ACHN (cell line): Measurements from ENCODE around the gene FBXO8.
"Not testable (repeated sequence)": the region's sequence is repeated elsewhere in the genome, so short reads cannot be mapped to it uniquely, and the experiment has no call there.

Experiments used
- DNase-seq: peaks from one replicate; pipeline ENCODE4 v3.0.0-alpha.2; 2015
- in situ Hi-C: cut with HindIII; loops from 2 replicates; pipeline ENCODE4 v1.10.0; 2017; ENCODE audit warnings: low sequenced_read_pairs, low pct_ligation_motif_present, low pct_unique_long_range_greater_than_20kb

The FBXO8 gene

GRCh38 chr4:174292473-174292872, 9.0 kb upstream of the FBXO8 start:
- in situ Hi-C loops, result no loop called here
- DNase-seq, result no peak

GRCh38 chr4:174286870-174287269, 3.4 kb upstream of the FBXO8 start:
- in situ Hi-C loops, result no loop called here
- DNase-seq, result no peak

- DNase-seq, result no peak
- in situ Hi-C loops, result no loop called here
These were observed 1.0 kb upstream of the FBXO8 start for GRCh38 chr4:174284487-174284886.

GRCh38 chr4:174282836-174283506, 496 bp downstream of the FBXO8 start:
- DNase-seq, result peak; percentile 92
- in situ Hi-C loops, result no loop called here

- in situ Hi-C loops, result no loop called here
- no peak for DNase-seq
These were observed 1.6 kb downstream of the FBXO8 start for GRCh38 chr4:174281901-174282300.

GRCh38 chr4:174281182-174281737, 2.2 kb downstream of the FBXO8 start:
- no peak for DNase-seq
- in situ Hi-C loops, result no loop called here

- in situ Hi-C loops, result no loop called here
- DNase-seq, result no peak
These were observed 3.9 kb downstream of the FBXO8 start for GRCh38 chr4:174279433-174280155.

GRCh38 chr4:174278467-174278866, 5.0 kb downstream of the FBXO8 start:
- in situ Hi-C loops, result no loop called here

GRCh38 chr4:174277433-174277832, 6.0 kb downstream of the FBXO8 start:
- in situ Hi-C loops, result no loop called here
- DNase-seq, result no peak

More at GRCh38 chr4:174278467-174278866, 5.0 kb downstream of the FBXO8 start:
- DNase-seq, result no peak

GRCh38 chr4:174275101-174275500, 8.4 kb downstream of the FBXO8 start:
- in situ Hi-C loops, result no loop called here
- DNase-seq, result no peak

GRCh38 chr4:174274436-174274835, 9.0 kb downstream of the FBXO8 start:
- in situ Hi-C loops, result no loop called here
- DNase-seq, result no peak

- no peak for DNase-seq
- in situ Hi-C loops, result no loop called here
These were observed 9.5 kb downstream of the FBXO8 start for GRCh38 chr4:174273930-174274329.

GRCh38 chr4:174266416-174266815, 17.1 kb downstream of the FBXO8 start:
- DNase-seq, result no peak
- in situ Hi-C loops, result no loop called here

GRCh38 chr4:174265916-174266315, 17.6 kb downstream of the FBXO8 start:
- in situ Hi-C loops, result no loop called here
- DNase-seq, result no peak

- DNase-seq, result no peak
- in situ Hi-C loops, result no loop called here
These were observed 20.1 kb downstream of the FBXO8 start for GRCh38 chr4:174263445-174263736.

- in situ Hi-C loops, result no loop called here
- no peak for DNase-seq
These were observed 20.6 kb downstream of the FBXO8 start for GRCh38 chr4:174262624-174263444.

GRCh38 chr4:174261432-174261831, 22.0 kb downstream of the FBXO8 start:
- in situ Hi-C loops, DNase-seq: not testable (repeated sequence)

GRCh38 chr4:174260099-174260498, 23.4 kb downstream of the FBXO8 start:
- peak; percentile 55 for DNase-seq
- in situ Hi-C loops, result no loop called here

- in situ Hi-C loops, result no loop called here
- DNase-seq, result no peak
These were observed 23.9 kb downstream of the FBXO8 start for GRCh38 chr4:174259580-174259979.
